ES-I3 (cell line): ENCODE data around the gene DRAM2.
"Not testable (repeated sequence)": the region's sequence is repeated elsewhere in the genome, so short reads cannot be mapped to it uniquely, and the experiment has no call there.

ENCODE experiments used
- H3K36me3 ChIP-seq: 2 replicates; pipeline ENCODE4 v1.6.1; 2013; ENCODE audit warnings: mild to moderate bottlenecking, low read length, control low read depth, moderate library complexity; ENCODE audit not compliant: insufficient read depth
- H3K4me1 ChIP-seq: 2 replicates; pipeline ENCODE4 v1.6.1; 2013; ENCODE audit warnings: mild to moderate bottlenecking, control low read depth, low read length; ENCODE audit not compliant: insufficient read depth
- H3K9ac ChIP-seq: 2 replicates; pipeline ENCODE4 v1.6.1; 2013; ENCODE audit warnings: low read depth, mild to moderate bottlenecking, low read length, moderate library complexity
- H3K9me3 ChIP-seq: 2 replicates; pipeline ENCODE4 v1.6.1; 2013; ENCODE audit warnings: mild to moderate bottlenecking, low read length, moderate library complexity; ENCODE audit not compliant: control insufficient read depth, insufficient read depth

The DRAM2 gene

GRCh38 chr1:111127923-111128643 is 11.8 kb downstream of the DRAM2 start:
- H3K4me1 ChIP-seq, result no peaks in the 10 kb centered on the region
- no peak overlapping the region for H3K9ac ChIP-seq
- H3K9me3 ChIP-seq, result no peaks in the 10 kb centered on the region
- H3K36me3 ChIP-seq, result no peaks in the 10 kb centered on the region; the same call in 1 of the 2 replicates

GRCh38 chr1:111126354-111126753 is 13.5 kb downstream of the DRAM2 start:
- Histone ChIP-seq H3K4me1 (no peaks in the 10 kb centered on the region), H3K9ac (no peak overlapping the region), H3K36me3 (peaks cover 3% of the 10 kb centered on the region; the same call in 1 of the 2 replicates), H3K9me3 (no peaks in the 10 kb centered on the region)

- no peaks in the 10 kb centered on the region for H3K9me3 ChIP-seq
- H3K4me1 ChIP-seq, result no peaks in the 10 kb centered on the region
- no peak overlapping the region for H3K9ac ChIP-seq
- H3K36me3 ChIP-seq, result peaks cover 4% of the 10 kb centered on the region; the same call in 1 of the 2 replicates
Measured at GRCh38 chr1:111116496-111116895, 23.4 kb downstream of the DRAM2 start.

GRCh38 chr1:111110197-111110899 is 29.5 kb downstream of the DRAM2 start:
- H3K4me1 ChIP-seq, result no peaks in the 10 kb centered on the region
- H3K9ac ChIP-seq, result no peak overlapping the region
- no peaks in the 10 kb centered on the region for H3K36me3 ChIP-seq
- H3K9me3 ChIP-seq, result no peaks in the 10 kb centered on the region

GRCh38 chr1:111104981-111105380 is 34.9 kb downstream of the DRAM2 start:
- H3K9ac ChIP-seq, result no peak overlapping the region
- H3K36me3 ChIP-seq, result no peaks in the 10 kb centered on the region
- no peaks in the 10 kb centered on the region for H3K4me1 ChIP-seq
- H3K9me3 ChIP-seq, result no peaks in the 10 kb centered on the region; the same call in 1 of the 2 replicates

- Histone ChIP-seq H3K36me3 (no peaks in the 10 kb centered on the region), H3K9ac (no peak overlapping the region), H3K9me3 (peaks cover 11% of the 10 kb centered on the region), H3K4me1 (no peaks in the 10 kb centered on the region)
Measured at GRCh38 chr1:111101854-111102642, 37.8 kb downstream of the DRAM2 start.

- Histone ChIP-seq H3K9me3 (peaks cover 11% of the 10 kb centered on the region), H3K9ac (no peak overlapping the region), H3K4me1 (no peaks in the 10 kb centered on the region), H3K36me3 (no peaks in the 10 kb centered on the region)
Measured at GRCh38 chr1:111099289-111099688, 40.6 kb downstream of the DRAM2 start.

GRCh38 chr1:111097356-111098099 is 42.4 kb downstream of the DRAM2 start:
- H3K4me1 ChIP-seq, result no peaks in the 10 kb centered on the region
- H3K9ac ChIP-seq, result no peak overlapping the region
- H3K9me3 ChIP-seq, result peaks cover 11% of the 10 kb centered on the region
- H3K36me3 ChIP-seq, result no peaks in the 10 kb centered on the region

GRCh38 chr1:111095421-111095820 is 44.5 kb downstream of the DRAM2 start:
- peaks cover 11% of the 10 kb centered on the region for H3K9me3 ChIP-seq
- not testable (repeated sequence) for H3K36me3 ChIP-seq

GRCh38 chr1:111089638-111090037 is 50.3 kb downstream of the DRAM2 start:
- H3K9ac ChIP-seq, result no peak overlapping the region
- H3K36me3 ChIP-seq, result no peaks in the 10 kb centered on the region
- H3K4me1 ChIP-seq, result no peaks in the 10 kb centered on the region
- no peaks in the 10 kb centered on the region for H3K9me3 ChIP-seq

More at GRCh38 chr1:111095421-111095820, 44.5 kb downstream of the DRAM2 start:
- not testable (repeated sequence) for H3K4me1 ChIP-seq, H3K9ac ChIP-seq

GRCh38 chr1:111085676-111086075 is 54.2 kb downstream of the DRAM2 start:
- H3K9me3 ChIP-seq, result no peaks in the 10 kb centered on the region
- H3K36me3 ChIP-seq, result no peaks in the 10 kb centered on the region
- H3K4me1 ChIP-seq, result no peaks in the 10 kb centered on the region
- H3K9ac ChIP-seq, result no peak overlapping the region

- Histone ChIP-seq H3K4me1 (no peaks in the 10 kb centered on the region), H3K36me3 (no peaks in the 10 kb centered on the region), H3K9me3 (no peaks in the 10 kb centered on the region), H3K9ac (no peak overlapping the region)
Measured at GRCh38 chr1:111084999-111085398, 54.9 kb downstream of the DRAM2 start.

GRCh38 chr1:111082421-111083203 is 57.3 kb downstream of the DRAM2 start:
- Histone ChIP-seq H3K36me3 (no peaks in the 10 kb centered on the region), H3K9me3 (peaks cover 2% of the 10 kb centered on the region; the same call in 1 of the 2 replicates), H3K9ac (no peak overlapping the region), H3K4me1 (no peaks in the 10 kb centered on the region)
